ENCODE data around the gene SPRYD4. TPM values are rescaled to one million over a fixed set of nuclear protein-coding genes. Genes with fewer than 3 reads are reported as not detected.
"Not testable (repeated sequence)": the region's sequence is repeated elsewhere in the genome, so short reads cannot be mapped to it uniquely, and the experiment has no call there.

The SPRYD4 gene
- total RNA-seq, 1 donor from 2014 or later, result 4.9 TPM

GRCh38 chr12:56431850-56432249 is 36.5 kb upstream of the SPRYD4 start:
- H3K36me3 Mint-ChIP-seq (ENCODE audit: low read depth), result peaks cover 12% of the 10 kb centered on the region
- H3K27me3 Mint-ChIP-seq (ENCODE audit: low read depth), result no peaks in the 10 kb centered on the region
- no peak overlapping the region for H3K27ac Mint-ChIP-seq (ENCODE audit: unreplicated experiment)
- H3K4me3 Mint-ChIP-seq, result no peak overlapping the region
- no peaks in the 10 kb centered on the region for H3K4me1 Mint-ChIP-seq
- no peak for TF ChIP-seq CTCF (conservative IDR thresholded peaks at IDR 0.05)
- DNase-seq (ENCODE audit: low read depth, low spot score), result no peak
- H3K9me3 Mint-ChIP-seq, result no peaks in the 10 kb centered on the region

GRCh38 chr12:56434828-56435227 is 33.5 kb upstream of the SPRYD4 start:
- no peak for DNase-seq (ENCODE audit: low read depth, low spot score)

GRCh38 chr12:56437430-56438176 is 30.8 kb upstream of the SPRYD4 start:
- no peak overlapping the region for H3K27ac Mint-ChIP-seq (ENCODE audit: unreplicated experiment)
- peaks cover 7% of the 10 kb centered on the region for H3K36me3 Mint-ChIP-seq (ENCODE audit: low read depth)
- no peaks in the 10 kb centered on the region for H3K27me3 Mint-ChIP-seq (ENCODE audit: low read depth)
- peaks cover 15% of the 10 kb centered on the region for H3K4me1 Mint-ChIP-seq
- H3K9me3 Mint-ChIP-seq, result no peaks in the 10 kb centered on the region
- no peak overlapping the region for H3K4me3 Mint-ChIP-seq
- no peak for DNase-seq (ENCODE audit: low read depth, low spot score)
- no peak for TF ChIP-seq CTCF (conservative IDR thresholded peaks at IDR 0.05)

More at GRCh38 chr12:56434828-56435227, 33.5 kb upstream of the SPRYD4 start:
- Mint-ChIP-seq H3K9me3 (no peaks in the 10 kb centered on the region), H3K36me3 (ENCODE audit: low read depth) (peaks cover 5% of the 10 kb centered on the region), H3K27me3 (ENCODE audit: low read depth) (no peaks in the 10 kb centered on the region), H3K4me1 (peaks cover 7% of the 10 kb centered on the region), H3K4me3 (no peak overlapping the region), H3K27ac (ENCODE audit: unreplicated experiment) (peak overlapping the region; percentile 47)
- no peak for TF ChIP-seq CTCF (conservative IDR thresholded peaks at IDR 0.05)

- H3K9me3 Mint-ChIP-seq; DNase-seq (ENCODE audit: low read depth, low spot score); H3K27ac Mint-ChIP-seq (ENCODE audit: unreplicated experiment); H3K27me3 Mint-ChIP-seq (ENCODE audit: low read depth); H3K4me3 Mint-ChIP-seq: not testable (repeated sequence)
- H3K36me3 Mint-ChIP-seq (ENCODE audit: low read depth), result peaks cover 36% of the 10 kb centered on the region
- H3K4me1 Mint-ChIP-seq, result peaks cover 35% of the 10 kb centered on the region
Measured at GRCh38 chr12:56443208-56443607, 25.2 kb upstream of the SPRYD4 start.

- H3K36me3 Mint-ChIP-seq (ENCODE audit: low read depth), result peaks cover 23% of the 10 kb centered on the region
- H3K27ac Mint-ChIP-seq (ENCODE audit: unreplicated experiment), result peak within 1 kb of the TSS; percentile 98
- H3K4me3 Mint-ChIP-seq, result peak within 1 kb of the TSS; percentile 97
- peak; percentile 37 for TF ChIP-seq CTCF (conservative IDR thresholded peaks at IDR 0.05)
- peak; percentile 85 for DNase-seq (ENCODE audit: low read depth, low spot score)
- peaks cover 6% of the 10 kb centered on the region for H3K9me3 Mint-ChIP-seq
- H3K4me1 Mint-ChIP-seq, result peaks cover 39% of the 10 kb centered on the region
- no peaks in the 10 kb centered on the region for H3K27me3 Mint-ChIP-seq (ENCODE audit: low read depth)
Measured at GRCh38 chr12:56448860-56449621, 19.3 kb upstream of the SPRYD4 start, which contains the start of gene TIMELESS. TIMELESS (minus strand) TSS chr12:56449426; CDS start chr12:56434170, 15,256 bp downstream.

GRCh38 chr12:56449622-56449984 is 18.8 kb upstream of the SPRYD4 start:
- no peaks in the 10 kb centered on the region for H3K27me3 Mint-ChIP-seq (ENCODE audit: low read depth)
- peak overlapping the region; percentile 97 for H3K4me3 Mint-ChIP-seq
- DNase-seq (ENCODE audit: low read depth, low spot score), result no peak
- TF ChIP-seq CTCF (conservative IDR thresholded peaks at IDR 0.05), result no peak
- H3K4me1 Mint-ChIP-seq, result peaks cover 36% of the 10 kb centered on the region
- peaks cover 2% of the 10 kb centered on the region for H3K9me3 Mint-ChIP-seq
- peak overlapping the region; percentile 98 for H3K27ac Mint-ChIP-seq (ENCODE audit: unreplicated experiment)
- peaks cover 18% of the 10 kb centered on the region for H3K36me3 Mint-ChIP-seq (ENCODE audit: low read depth)
